Fibroblast of the aortic adventitia (primary cell): ENCODE data around the gene NFYC. TPM values are rescaled to one million over a fixed set of nuclear protein-coding genes. Genes with fewer than 3 reads are reported as not detected.

ENCODE experiments used
- DNase-seq: peaks from one replicate; pipeline ENCODE4 v3.0.0-alpha.2; 2010; ENCODE audit warnings: low read depth
- H3K4me3 ChIP-seq: 2 replicates; pipeline ENCODE4 v1.5.1; 2011; ENCODE audit warnings: low read depth, mild to moderate bottlenecking, control low read depth, low read length, moderate library complexity
- total RNA-seq: library from RNA; depleted of rRNA; stranded (reverse); fragments of >200 nt; gene quantifications from 2 replicates; pipeline ENCODE4 v1.2.3, GENCODE V29; 2012; ENCODE audit warnings: low replicate concordance
- TF ChIP-seq, protein P1 (sequence below): IDR thresholded peaks from 2 replicates; pipeline ENCODE4 v1.5.1; 2011; ENCODE audit warnings: mild to moderate bottlenecking, low read length, control low read depth, inconsistent platforms; ENCODE audit not compliant: insufficient read depth

NFYC gene
- total RNA-seq, 1 donor: 23.1 TPM

DNA sequence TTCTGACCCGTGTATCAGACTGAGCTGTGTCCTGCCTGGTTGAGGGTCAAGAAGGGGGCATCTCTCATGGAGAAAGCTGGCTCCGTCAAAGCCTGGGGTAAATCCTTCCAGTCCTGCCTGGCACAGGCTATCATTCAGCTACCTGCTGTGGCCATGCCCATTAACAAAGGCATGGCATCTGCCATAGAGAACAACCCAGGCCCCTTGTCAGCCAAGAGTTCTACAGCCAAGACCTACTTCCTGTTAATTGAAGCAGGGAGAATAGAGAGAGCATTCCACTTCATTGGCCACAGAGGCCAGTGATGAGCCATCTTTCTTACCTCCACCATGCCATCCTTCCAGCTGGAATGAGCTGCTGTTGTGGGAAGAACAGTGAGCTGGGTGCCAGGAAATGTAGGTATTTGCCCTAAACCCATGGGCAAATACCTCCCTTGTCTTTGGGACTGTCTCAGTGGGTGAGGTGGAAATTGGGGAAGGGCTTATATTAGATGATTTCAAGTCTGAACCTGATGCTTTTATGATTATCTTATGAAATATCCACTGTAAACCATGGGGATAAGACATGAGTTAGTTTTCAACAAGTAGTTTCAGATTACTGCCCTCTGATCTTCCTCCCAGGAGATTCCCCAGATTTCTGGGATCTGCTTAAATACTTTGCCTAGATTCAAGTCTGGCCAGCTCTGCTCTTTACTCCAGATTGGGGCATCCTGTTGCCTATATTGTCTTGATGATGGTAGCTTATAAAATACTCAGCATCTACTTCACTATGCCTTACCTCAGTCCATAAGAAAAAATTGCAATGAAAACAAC is 80.8 kb downstream of the NFYC start:
- TF ChIP-seq, protein P1, sequence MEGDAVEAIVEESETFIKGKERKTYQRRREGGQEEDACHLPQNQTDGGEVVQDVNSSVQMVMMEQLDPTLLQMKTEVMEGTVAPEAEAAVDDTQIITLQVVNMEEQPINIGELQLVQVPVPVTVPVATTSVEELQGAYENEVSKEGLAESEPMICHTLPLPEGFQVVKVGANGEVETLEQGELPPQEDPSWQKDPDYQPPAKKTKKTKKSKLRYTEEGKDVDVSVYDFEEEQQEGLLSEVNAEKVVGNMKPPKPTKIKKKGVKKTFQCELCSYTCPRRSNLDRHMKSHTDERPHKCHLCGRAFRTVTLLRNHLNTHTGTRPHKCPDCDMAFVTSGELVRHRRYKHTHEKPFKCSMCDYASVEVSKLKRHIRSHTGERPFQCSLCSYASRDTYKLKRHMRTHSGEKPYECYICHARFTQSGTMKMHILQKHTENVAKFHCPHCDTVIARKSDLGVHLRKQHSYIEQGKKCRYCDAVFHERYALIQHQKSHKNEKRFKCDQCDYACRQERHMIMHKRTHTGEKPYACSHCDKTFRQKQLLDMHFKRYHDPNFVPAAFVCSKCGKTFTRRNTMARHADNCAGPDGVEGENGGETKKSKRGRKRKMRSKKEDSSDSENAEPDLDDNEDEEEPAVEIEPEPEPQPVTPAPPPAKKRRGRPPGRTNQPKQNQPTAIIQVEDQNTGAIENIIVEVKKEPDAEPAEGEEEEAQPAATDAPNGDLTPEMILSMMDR: no peak
- DNase-seq: no peak
- H3K4me3 ChIP-seq: no peak overlapping the region

DNA sequence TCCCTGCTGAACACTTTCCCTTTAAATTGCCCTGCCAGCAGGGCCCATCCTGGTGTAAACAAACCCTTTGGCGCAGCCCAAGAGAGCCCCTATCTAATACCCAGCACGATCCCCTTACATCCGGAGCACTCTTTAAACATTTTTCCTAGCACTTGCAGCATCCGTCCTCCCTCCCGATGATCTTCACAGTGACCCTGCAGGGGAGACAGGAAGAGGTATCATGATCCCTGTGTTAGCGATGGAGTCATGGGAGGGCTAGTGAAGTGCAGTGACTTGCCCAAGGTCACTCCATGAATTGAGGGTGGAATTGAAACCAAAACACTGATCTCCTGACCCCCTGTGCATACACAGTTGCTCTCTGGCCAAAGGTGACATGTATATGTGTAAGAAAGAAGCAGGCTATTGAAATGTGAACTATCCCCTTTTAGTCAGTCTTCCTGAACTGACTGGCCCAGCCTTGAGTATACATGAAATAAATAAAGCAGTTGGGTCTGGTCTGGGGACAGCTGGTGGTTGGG is 82.3 kb downstream of the NFYC start:
- no peak for DNase-seq
- H3K4me3 ChIP-seq: no peak overlapping the region
- TF ChIP-seq, protein P1: no peak

DNA sequence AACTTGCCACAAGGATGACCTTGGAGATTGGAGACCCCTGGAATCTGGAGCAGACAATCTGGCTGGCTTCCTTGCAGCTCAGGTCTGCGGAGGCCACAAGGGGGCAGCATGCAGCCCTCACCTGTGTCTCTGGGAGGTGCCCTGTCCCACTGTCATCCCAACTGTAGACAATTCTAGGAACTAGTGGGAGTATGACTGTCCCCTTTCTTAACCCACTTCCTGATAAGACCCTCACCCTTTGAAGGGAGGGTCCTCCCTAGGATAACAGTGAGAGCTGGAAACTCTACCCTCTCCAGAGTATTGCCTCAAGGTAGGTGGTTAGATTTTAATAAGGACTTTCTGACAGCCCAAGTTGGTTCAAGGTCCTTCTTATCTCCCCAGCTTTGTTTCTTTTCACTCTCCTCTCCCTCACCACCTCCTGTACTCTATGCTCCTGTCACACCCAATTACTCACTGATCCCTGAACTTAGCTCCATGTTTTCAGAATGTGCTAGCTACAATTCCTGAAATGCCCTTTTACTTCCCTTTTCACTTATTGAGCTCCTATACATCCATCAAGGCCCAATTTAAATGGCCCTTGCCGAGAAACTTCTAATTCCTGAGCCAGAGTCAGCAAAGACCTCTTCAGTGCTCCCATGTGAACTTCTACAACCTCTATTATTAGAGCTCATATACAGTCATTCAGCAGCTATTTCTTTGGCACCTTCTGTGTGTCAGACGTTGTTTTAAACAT is 82.9 kb downstream of the NFYC start:
- DNase-seq: peak; percentile 15
- TF ChIP-seq, protein P1: peak; percentile 64
- no peak overlapping the region for H3K4me3 ChIP-seq

DNA sequence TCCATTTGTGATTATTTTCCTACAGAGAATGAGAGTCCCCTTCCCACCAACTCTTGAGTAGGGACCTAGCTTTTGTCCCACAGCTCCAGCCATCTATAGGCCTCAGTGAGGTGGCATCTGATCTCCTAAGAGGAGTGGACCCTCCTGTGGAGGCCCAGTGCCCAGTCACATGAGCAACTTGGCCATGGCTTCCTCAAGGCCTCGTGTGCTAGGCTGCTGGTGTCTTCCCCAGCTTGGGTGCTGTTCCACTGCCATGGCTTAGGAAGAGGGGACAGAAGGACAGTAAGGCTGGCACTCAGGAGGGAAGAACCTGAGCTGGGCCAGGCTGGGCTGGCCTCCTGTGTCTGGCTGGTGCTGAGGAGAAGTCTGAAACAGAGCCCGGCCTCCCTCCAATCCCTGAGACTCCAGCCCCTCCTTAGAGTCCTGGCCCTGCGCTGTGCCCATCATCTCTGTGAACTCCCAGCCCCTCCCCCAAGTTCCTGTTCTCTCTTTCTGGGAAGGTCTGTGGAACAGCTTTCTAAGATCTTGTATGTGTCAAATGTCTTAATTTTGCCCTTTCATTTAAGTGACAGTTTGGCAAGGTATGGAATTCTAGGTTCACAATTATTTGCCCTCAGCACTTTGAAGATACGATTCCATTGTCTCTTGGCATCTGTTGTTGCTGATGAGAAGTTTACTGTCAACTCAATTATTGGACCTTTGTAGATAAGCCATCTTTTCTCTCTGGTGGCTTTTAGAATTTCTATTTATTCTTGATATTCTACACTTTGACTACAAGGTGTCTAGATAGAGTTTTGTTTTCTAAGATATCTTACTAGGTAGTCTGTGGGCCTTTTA is 85.0 kb downstream of the NFYC start:
- TF ChIP-seq, protein P1: no peak
- no peak for DNase-seq

DNA sequence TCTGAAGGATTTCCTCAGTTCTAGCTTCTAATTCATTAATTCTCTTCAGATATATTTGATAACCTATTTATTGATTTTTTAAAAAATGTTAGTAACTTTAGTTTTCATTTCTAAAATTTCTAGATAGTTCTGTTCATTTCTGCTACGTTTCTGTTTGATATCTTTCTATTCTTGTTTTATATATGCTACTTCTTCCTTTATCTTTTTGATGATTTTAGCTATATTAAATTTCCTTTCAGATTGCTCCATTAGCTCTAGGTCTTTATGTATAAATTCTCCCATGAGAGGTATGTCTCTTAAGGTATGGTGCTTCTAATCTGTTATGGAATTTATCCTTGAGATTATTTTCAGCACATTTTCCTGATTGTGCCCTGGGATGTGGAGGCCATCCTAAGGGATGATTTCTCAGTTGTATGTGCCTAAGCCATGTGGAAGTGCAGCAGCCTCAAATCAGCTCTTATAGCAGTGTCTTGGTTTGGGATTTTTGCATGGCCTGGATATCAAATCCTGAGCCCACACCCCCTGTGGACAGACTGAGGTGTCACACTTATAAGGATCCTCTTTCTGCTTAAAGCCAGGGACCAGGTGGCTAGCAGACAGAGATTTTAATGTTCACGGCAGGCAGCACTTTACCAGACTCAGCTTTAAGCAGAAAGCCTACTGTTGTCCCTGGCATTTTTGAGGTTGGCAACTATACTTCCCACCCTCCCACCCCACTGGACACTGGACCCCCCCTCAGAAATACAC is 85.9 kb downstream of the NFYC start:
- TF ChIP-seq, protein P1: no peak
- no peak for DNase-seq
- H3K4me3 ChIP-seq: no peak overlapping the region

More for the DNA sequence above, 85.0 kb downstream of the NFYC start:
- no peak overlapping the region for H3K4me3 ChIP-seq
